ENCODE measurements around the gene SCD5.

SCD5 gene

DNA sequence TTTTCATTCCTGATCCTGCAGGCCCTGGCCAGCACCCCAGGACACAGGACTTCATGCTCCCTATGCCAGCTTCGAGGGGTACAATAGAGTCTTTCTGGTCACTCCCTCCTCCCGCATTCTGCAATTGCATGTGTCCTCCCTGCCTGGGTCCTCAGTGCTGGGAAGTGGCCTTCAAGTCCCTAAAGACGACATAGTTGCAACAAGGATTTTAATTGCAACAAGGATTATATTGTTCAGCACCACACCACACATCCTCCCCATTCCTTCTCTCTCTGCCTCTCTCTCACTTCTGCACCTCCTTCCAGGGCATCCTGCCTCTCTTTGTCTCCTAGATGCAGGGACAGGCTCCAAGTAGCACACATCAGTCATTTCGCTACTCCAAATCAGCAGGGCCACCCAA, 25.5 kb downstream of the SCD5 start:
- DNase-seq (ENCODE audit: low read depth in 2 of 3, low spot score in 2 of 3) = no peak

DNA sequence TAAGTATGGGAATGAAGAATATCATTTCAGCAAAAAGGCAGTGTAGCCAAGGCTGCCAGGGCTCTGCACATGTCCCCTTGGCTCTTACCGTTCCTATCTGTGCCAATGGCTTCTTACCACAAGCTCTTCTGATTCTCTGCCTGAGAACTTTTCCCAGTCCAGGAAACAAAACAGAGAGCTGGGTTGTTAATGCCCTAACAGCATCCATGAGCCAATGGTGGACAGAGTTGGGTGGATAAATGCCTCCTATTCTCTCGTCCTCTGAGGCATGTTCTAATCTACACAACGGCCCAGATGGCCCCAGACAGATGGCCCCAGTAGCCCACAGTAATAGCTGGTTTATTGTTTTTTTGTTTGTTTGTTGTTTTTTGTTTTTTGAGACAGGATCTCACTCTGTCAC, 28.0 kb downstream of the SCD5 start:
- DNase-seq (ENCODE audit: low read depth in 2 of 3, low spot score in 2 of 3) = no peak

GRCh38 chr4:82765134-82765533, 33.5 kb downstream of the SCD5 start:
- no peak for DNase-seq (ENCODE audit: low read depth in 2 of 3, low spot score in 2 of 3)

GRCh38 chr4:82761229-82761628, 37.4 kb downstream of the SCD5 start:
- no peak for DNase-seq (ENCODE audit: low read depth in 2 of 3, low spot score in 2 of 3)

- no peak for DNase-seq (ENCODE audit: low read depth in 2 of 3, low spot score in 2 of 3)
Observed at GRCh38 chr4:82758701-82759685, 39.6 kb downstream of the SCD5 start.

GRCh38 chr4:82756061-82756460, 42.5 kb downstream of the SCD5 start:
- no peak for DNase-seq (ENCODE audit: low read depth in 2 of 3, low spot score in 2 of 3)

- no peak for DNase-seq (ENCODE audit: low read depth in 2 of 3, low spot score in 2 of 3)
Observed at GRCh38 chr4:82755650-82756049, 42.9 kb downstream of the SCD5 start.

DNA sequence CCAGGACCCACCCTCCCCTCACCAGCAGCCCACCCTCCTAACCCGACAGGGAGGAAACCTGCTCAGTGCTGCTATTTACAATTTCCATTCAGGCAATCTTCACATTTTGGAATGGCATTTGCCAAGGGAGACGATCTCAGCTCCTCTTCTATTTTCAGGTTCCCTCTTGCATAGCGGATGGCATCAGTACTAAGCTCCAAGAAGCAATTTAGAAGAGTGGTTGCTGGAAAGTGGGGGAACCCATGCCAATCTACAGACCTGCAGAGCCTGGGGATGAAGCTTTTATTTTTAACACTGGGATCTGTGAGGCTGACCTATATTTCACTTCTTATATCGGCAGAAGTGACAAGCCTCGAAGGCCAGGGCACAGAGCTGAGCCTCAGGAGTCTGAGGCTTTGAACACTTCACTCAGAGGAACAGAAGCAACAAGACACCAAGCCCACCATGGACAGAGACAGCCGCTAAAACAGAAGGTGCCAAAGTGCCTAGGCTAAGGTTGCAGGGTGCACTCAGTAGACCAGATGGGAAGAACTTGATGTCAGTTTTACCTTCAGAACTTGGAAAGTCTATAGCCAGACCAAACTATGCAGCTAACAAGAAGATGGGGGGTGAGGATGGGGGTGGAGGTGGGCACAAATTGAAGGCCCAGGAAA, 44.0 kb downstream of the SCD5 start:
- no peak for DNase-seq (ENCODE audit: low read depth in 2 of 3, low spot score in 2 of 3)

DNA sequence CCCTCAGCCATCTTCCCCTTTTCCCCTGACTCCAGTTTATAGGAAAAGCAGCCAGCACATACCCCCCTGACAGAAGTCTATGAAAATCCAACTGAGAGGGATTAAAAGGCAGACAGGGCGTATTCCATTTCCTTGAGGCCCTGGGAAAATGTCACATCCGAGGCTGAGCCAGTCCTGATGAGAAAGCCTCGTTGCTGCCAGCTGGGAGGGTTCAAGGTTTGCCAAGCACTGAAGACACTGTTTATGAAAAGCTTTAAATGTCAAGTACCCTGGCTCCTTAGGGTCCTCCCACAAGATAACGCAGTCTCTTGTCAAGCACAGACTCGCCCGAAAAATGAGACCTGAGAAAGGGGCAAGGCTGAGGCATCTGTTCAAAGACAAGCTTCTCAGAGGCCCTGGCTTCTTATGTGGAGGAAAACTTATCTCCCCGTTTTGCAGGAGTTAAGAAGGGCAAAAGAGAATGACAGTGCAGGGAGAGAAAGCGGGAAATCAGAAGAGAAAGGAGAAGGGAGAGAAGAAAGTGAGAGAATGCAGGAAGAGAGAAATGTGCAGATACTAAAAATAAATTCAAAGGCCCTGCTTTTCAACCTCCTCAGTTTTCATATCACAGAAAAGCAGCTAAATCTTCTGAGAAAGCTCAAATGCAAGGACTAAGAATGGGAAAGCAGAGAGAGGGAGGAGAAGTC, 44.7 kb downstream of the SCD5 start:
- DNase-seq (ENCODE audit: low read depth in 2 of 3, low spot score in 2 of 3) = no peak

GRCh38 chr4:82753238-82753637, 45.4 kb downstream of the SCD5 start:
- DNase-seq (ENCODE audit: low read depth in 2 of 3, low spot score in 2 of 3) = no peak

- DNase-seq (ENCODE audit: low read depth in 2 of 3, low spot score in 2 of 3) = no peak
Observed at GRCh38 chr4:82748810-82749470, 49.7 kb downstream of the SCD5 start.

DNA sequence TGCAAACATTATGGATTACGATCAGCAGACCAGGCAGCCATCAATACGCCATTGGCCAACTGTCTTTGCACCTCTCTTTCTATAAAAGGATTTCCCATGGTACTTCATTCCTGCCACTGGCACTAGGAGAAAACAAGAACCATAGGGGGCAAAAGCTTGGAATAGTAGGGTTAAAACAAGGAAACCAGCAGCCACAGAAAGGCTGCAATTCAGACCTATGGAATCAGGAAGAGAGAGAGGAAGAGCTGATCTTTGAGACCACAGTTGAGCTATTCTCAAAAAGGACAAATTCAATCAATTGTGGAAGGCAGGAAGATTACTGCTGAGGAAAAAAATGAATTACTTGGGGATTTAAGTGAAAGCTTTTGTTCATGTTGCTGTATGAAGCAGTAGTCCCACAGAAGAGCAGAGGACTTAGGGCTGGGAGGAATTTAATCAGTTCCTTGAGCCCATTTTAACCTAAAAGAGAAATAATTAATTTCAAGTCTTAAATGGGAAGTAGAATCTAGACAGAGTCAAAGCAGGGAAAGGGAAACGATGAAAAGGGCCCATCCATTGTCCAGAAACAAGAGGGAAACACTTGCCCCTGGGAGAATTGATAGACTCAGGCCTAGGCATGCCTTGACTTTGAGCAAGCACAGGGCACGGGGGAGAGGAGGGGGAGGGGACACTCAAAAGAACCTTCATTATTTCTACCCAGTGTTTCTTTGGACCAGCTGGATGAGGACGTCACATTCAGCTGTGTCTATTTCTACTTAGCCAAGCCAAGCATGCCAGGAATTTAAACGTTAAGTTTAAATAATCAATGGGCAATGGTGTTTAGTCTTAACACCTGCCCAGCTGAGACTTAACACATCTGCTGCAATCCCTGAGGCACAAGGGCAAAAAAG, 50.7 kb downstream of the SCD5 start:
- no peak for DNase-seq (ENCODE audit: low read depth in 2 of 3, low spot score in 2 of 3)

GRCh38 chr4:82746705-82747574, 51.7 kb downstream of the SCD5 start:
- no peak for DNase-seq (ENCODE audit: low read depth in 2 of 3, low spot score in 2 of 3)

- DNase-seq (ENCODE audit: low read depth in 2 of 3, low spot score in 2 of 3) = no peak
Observed at GRCh38 chr4:82745173-82745842, 53.3 kb downstream of the SCD5 start.

GRCh38 chr4:82744284-82744968, 54.2 kb downstream of the SCD5 start:
- DNase-seq (ENCODE audit: low read depth in 2 of 3, low spot score in 2 of 3) = no peak

- no peak for DNase-seq (ENCODE audit: low read depth in 2 of 3, low spot score in 2 of 3)
Observed at GRCh38 chr4:82741188-82741587, 57.4 kb downstream of the SCD5 start.

DNA sequence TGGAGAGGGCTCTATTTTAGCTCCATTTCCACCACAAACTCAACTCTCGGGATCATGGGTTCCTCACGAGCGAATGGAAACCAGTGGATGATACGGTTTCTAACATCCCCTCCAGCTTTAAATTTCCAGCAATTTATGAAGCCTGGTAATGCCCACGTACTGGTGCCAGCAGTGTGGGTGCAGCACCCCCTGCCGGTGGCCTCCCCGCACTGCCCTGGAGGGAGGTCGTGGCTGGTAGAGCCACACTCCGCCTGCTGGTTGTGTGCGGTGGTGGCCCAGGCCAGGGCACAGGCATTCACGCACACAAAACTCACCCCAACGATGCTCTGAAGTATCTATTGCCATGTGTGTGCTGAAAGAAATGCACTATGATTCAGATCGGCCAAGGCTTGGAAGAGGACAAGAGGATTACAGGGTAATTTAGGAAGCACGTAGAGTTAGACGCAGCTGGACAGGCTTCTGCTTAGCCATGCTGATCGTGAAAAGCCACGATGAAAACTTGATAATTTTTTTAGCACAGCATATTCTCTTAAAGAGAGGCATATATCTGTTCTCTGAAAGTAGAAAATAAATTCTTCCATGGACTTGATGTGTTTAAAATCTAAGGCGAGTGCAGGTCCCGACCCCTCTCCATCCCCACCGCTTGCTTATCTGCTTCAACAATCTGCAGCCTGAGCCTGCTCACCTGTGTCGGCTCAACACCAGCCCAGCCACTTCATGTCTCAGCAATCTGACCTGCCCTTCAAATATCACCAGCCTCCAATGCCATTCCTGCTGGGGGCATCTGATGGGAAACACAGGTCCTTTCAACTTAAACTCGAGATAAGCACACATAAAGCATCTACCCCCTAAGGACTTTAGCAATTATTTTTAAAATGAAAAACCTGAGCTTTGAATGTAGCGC, 59.1 kb downstream of the SCD5 start:
- peak; percentile 60 to 74 (median 68) for DNase-seq (ENCODE audit: low read depth in 2 of 3, low spot score in 2 of 3)

Measured in activated CD8-positive, alpha-beta memory T cell treated with anti-CD3 and anti-CD28 coated beads for 48 hours (primary cell).